Fibroblast of lung (primary cell): Measurements from ENCODE around the gene NTN4. TPM values are rescaled to one million over a fixed set of nuclear protein-coding genes. Genes with fewer than 3 reads are reported as not detected.

ENCODE experiments used
- DNase-seq, 2 donors: peaks; one replicate each; pipeline versions ENCODE4 v3.0.0 to v3.0.0-alpha.2; 2010; ENCODE audit warnings: low read depth in 2 of 2
- H2AFZ ChIP-seq: 2 replicates; pipeline ENCODE4 v1.5.1; 2012; ENCODE audit warnings: low read length, control low read depth, inconsistent platforms
- H3K27ac ChIP-seq: 2 replicates; pipeline ENCODE4 v1.5.1; 2011; ENCODE audit warnings: low read length, control low read depth; ENCODE audit not compliant: insufficient read depth
- H3K27me3 ChIP-seq: 2 replicates; pipeline ENCODE4 v1.5.1; 2011; ENCODE audit warnings: mild to moderate bottlenecking, low read length; ENCODE audit not compliant: control insufficient read depth, insufficient read depth
- H3K36me3 ChIP-seq: 2 replicates; pipeline ENCODE4 v1.5.1; 2011; ENCODE audit warnings: low read length; ENCODE audit not compliant: control insufficient read depth, insufficient read depth
- H3K4me1 ChIP-seq: 2 replicates; pipeline ENCODE4 v1.5.1; 2011; ENCODE audit warnings: low read length; ENCODE audit not compliant: control insufficient read depth, insufficient read depth; ENCODE audit errors: extremely low read depth
- H3K4me2 ChIP-seq: 2 replicates; pipeline ENCODE4 v1.5.1; 2011; ENCODE audit warnings: low read length, control low read depth; ENCODE audit not compliant: insufficient read depth; ENCODE audit errors: extremely low read depth
- H3K4me3 ChIP-seq, 4 experiments: fragments of 200-600 bp in 1 of 4; sonication (generic) in 1 of 4; replicated peaks in 1 of 4; 2 replicates each; pipeline ENCODE4 v1.5.1; 2011 to 2016; ENCODE audit warnings: low read length in 4 of 4, low read depth in 3 of 4, mild to moderate bottlenecking in 3 of 4, control low read depth in 2 of 4, inconsistent platforms in 1 of 4, mixed read lengths in 1 of 4; ENCODE audit not compliant: insufficient read depth in 1 of 4; ENCODE audit errors: control extremely low read depth in 1 of 4
- H3K79me2 ChIP-seq: 2 replicates; pipeline ENCODE4 v1.5.1; 2012; ENCODE audit warnings: mild to moderate bottlenecking, low read length, inconsistent platforms; ENCODE audit not compliant: control insufficient read depth, insufficient read depth
- H3K9ac ChIP-seq: 2 replicates; pipeline ENCODE4 v1.5.1; 2011; ENCODE audit warnings: mild to moderate bottlenecking, low read length, control low read depth; ENCODE audit not compliant: insufficient read depth
- H3K9me3 ChIP-seq: 2 replicates; pipeline ENCODE4 v1.5.1; 2012; ENCODE audit warnings: low read depth, low read length; ENCODE audit not compliant: control insufficient read depth, insufficient read depth
- H4K20me1 ChIP-seq: 2 replicates; pipeline ENCODE4 v1.5.1; 2011; ENCODE audit warnings: low read length; ENCODE audit not compliant: control insufficient read depth, insufficient read depth; ENCODE audit errors: extremely low read depth
- EZH2 ChIP-seq: IDR thresholded peaks from 2 replicates; pipeline ENCODE4 v1.5.1; 2012; ENCODE audit warnings: low read length, control low read depth, mild to moderate bottlenecking; ENCODE audit errors: missing control alignments
- polyA plus RNA-seq, 2 donors: library from polyadenylated mRNA; depleted of rRNA in 1 of 2; stranded (reverse) in 1 of 2; unstranded in 1 of 2; fragments of >200 nt; gene quantifications; 2 replicates each; pipeline ENCODE4 v1.2.1, GENCODE V29; 2011 to 2012; ENCODE audit warnings: missing spikeins in 1 of 2
- total RNA-seq: library from RNA; depleted of rRNA; stranded (reverse); fragments of >200 nt; gene quantifications from 2 replicates; pipeline ENCODE4 v1.2.1, GENCODE V29; 2014
- TF ChIP-seq, protein P1 (sequence below), 2 donors: IDR thresholded peaks in 1 of 2; conservative IDR thresholded peaks in 1 of 2; 1 replicate in 1 of 2; 2 replicates in 1 of 2; pipeline ENCODE4 v1.5.1; 2011 to 2012; ENCODE audit warnings: low read length in 2 of 2, control low read depth in 1 of 2, inconsistent platforms in 1 of 2, low read depth in 1 of 2, mild to moderate bottlenecking in 1 of 2

NTN4 gene
- total and polyA plus RNA-seq, 2 donors (not counting 1 experiment from before 2014, with no cell fraction given), result 28.6 to 170 TPM

DNA sequence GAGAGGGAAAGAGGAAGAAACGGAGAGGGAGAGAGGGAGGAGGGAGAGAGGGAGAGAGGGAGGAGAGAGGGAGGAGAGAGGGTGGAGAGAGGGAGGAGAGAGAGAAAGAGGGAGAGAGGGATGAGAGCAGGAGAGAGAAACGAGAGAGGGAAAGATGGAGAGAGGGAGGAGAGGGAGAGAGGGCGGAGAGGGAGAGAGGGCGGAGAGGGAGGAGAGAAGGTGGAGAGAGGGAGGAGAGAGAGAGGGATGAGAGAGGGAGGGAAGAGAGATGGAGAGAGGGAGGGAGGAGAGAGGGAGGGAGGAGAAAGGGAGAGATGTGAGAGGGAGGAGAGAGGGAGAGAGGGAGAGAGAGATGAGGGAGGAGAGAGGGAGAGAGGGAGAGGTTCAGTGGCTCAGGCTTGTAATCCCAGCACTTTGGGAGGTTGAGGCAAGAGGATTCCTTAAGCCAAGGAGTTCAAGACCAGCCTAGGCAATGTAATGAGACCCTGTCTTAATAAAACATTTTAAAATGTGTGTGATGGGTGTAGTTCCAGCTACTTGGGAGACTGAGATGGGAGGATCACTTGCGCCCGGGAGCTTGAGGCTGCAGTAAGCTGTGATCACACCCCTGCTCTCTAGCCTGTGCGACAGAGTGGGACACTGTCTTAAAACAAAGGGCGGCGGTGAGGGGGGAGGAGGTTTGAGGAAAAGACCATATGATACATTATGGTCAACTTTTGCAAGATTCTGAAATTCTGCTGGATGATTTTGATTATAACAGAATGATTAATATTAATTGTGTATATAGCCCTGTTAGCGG is 46.9 kb upstream of the NTN4 start:
- H2AFZ ChIP-seq, result peak overlapping the region; percentile 54
- TF ChIP-seq, protein P1, sequence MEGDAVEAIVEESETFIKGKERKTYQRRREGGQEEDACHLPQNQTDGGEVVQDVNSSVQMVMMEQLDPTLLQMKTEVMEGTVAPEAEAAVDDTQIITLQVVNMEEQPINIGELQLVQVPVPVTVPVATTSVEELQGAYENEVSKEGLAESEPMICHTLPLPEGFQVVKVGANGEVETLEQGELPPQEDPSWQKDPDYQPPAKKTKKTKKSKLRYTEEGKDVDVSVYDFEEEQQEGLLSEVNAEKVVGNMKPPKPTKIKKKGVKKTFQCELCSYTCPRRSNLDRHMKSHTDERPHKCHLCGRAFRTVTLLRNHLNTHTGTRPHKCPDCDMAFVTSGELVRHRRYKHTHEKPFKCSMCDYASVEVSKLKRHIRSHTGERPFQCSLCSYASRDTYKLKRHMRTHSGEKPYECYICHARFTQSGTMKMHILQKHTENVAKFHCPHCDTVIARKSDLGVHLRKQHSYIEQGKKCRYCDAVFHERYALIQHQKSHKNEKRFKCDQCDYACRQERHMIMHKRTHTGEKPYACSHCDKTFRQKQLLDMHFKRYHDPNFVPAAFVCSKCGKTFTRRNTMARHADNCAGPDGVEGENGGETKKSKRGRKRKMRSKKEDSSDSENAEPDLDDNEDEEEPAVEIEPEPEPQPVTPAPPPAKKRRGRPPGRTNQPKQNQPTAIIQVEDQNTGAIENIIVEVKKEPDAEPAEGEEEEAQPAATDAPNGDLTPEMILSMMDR (conservative IDR thresholded peaks at IDR 0.05 in 1 of 2, IDR thresholded peaks at IDR 0.05 in 1 of 2; ENCODE audit: low read depth in 1 of 2, low read length in 2 of 2), result no peak
- no peak for TF ChIP-seq EZH2
- H3K4me2 ChIP-seq, result peak overlapping the region; percentile 59
- no peak overlapping the region for H3K9ac ChIP-seq
- H3K4me1 ChIP-seq, result peaks cover 12% of the 10 kb centered on the region
- no peaks in the 10 kb centered on the region for H3K36me3 ChIP-seq
- H3K27me3 ChIP-seq, result no peaks in the 10 kb centered on the region
- peak overlapping the region; percentile 23 for H3K27ac ChIP-seq
- H3K9me3 ChIP-seq, result no peaks in the 10 kb centered on the region
- H4K20me1 ChIP-seq, result no peaks in the 10 kb centered on the region
- H3K4me3 ChIP-seq, result no peak overlapping the region
- no peak for DNase-seq
- no peaks in the 10 kb centered on the region for H3K79me2 ChIP-seq

GRCh38 chr12:95836630-95837239 is 46.2 kb upstream of the NTN4 start:
- Histone ChIP-seq H3K36me3 (no peaks in the 10 kb centered on the region), H3K27ac (peak overlapping the region; percentile 23), H3K4me3 (peak overlapping the region in 2 of 4 experiments; percentile 1 to 12), H3K9ac (no peak overlapping the region), H3K27me3 (no peaks in the 10 kb centered on the region), H2AFZ (peak overlapping the region; percentile 54), H3K4me2 (peak overlapping the region; percentile 58), H3K9me3 (no peaks in the 10 kb centered on the region), H3K79me2 (no peaks in the 10 kb centered on the region), H3K4me1 (peaks cover 12% of the 10 kb centered on the region), H4K20me1 (no peaks in the 10 kb centered on the region)
- peak; percentile 50 to 63 for DNase-seq
- no peak for TF ChIP-seq EZH2
- TF ChIP-seq, protein P1 (conservative IDR thresholded peaks at IDR 0.05 in 1 of 2, IDR thresholded peaks at IDR 0.05 in 1 of 2; ENCODE audit: low read depth in 1 of 2, low read length in 2 of 2), result no peak

DNA sequence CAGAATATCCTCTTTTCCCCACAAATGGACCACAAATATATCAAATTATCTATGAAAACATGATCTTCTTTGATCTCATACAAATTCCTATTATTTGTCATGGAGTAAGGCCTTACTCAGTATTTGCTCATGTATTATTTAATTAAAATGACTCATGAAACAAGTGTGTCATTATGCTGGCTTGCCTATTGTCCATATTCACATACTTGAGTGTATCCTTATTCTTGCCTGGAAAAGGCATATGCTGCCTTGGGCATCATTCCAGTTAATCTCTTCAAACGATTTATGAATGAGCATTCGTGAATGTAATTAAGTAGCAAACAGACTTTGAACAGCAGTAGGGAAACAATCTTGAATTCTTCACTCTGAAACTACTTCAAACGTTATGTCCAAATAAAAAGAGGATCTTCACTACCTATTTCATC is 45.6 kb upstream of the NTN4 start:
- DNase-seq, result peak; percentile 35 to 86
- Histone ChIP-seq H3K36me3 (no peaks in the 10 kb centered on the region), H3K4me2 (peak overlapping the region; percentile 11), H3K4me3 (no peak overlapping the region), H3K4me1 (peaks cover 12% of the 10 kb centered on the region), H4K20me1 (no peaks in the 10 kb centered on the region), H3K27me3 (no peaks in the 10 kb centered on the region), H2AFZ (no peak overlapping the region), H3K27ac (no peak overlapping the region), H3K9me3 (no peaks in the 10 kb centered on the region), H3K9ac (no peak overlapping the region), H3K79me2 (no peaks in the 10 kb centered on the region)
- no peak for TF ChIP-seq EZH2
- TF ChIP-seq, protein P1 (conservative IDR thresholded peaks at IDR 0.05 in 1 of 2, IDR thresholded peaks at IDR 0.05 in 1 of 2; ENCODE audit: low read depth in 1 of 2, low read length in 2 of 2), result no peak
